HG02588 (cell line): ENCODE results near the gene BBS12.

ENCODE experiments used
- ATAC-seq: cut with Tn5 transposase; IDR thresholded peaks from one replicate; pipeline ENCODE4 v1.9.1; 2021; ENCODE audit warnings: mild to moderate bottlenecking, moderate library complexity; ENCODE audit not compliant: unreplicated experiment

Gene BBS12

DNA sequence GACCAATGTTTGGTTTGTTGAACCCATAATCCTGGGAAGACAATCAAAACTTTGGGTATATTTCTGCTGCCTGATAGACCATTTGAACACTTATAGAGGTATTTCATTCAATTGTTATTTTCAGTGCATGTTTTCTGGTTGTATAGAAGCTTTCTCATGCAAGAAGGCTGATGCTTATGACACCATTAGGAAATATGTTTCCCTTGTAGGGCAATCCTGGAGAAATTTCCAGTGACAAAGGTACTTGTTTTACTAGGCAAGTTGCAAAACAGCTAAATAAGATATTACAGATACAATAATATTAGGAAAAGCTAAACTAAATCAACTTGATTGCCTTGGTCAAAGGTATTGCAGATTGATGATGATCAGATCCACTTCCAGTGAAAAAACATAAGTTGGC lies 61.3 kb downstream of the BBS12 start:
- ATAC-seq, result no peak
